HAP-1 (cell line): ENCODE results near the gene SLC6A7.
"Not testable (repeated sequence)": the region's sequence is repeated elsewhere in the genome, so short reads cannot be mapped to it uniquely, and the experiment has no call there.

Experiments used
- DNase-seq, 2 experiments: peaks; one replicate each; pipeline ENCODE4 v3.0.0-alpha.2; 2016 to 2020; ENCODE audit warnings: low spot score in 2 of 2
- H3K27me3 ChIP-seq: fragments of 250-450 bp; sonication (Bioruptor Pico); 2 replicates; pipeline ENCODE4 v1.5.1; 2020; ENCODE audit warnings: low read depth, mild to moderate bottlenecking, moderate library complexity
- H3K36me3 ChIP-seq: fragments of 250-450 bp; sonication (Bioruptor Pico); replicated peaks from 2 replicates; pipeline ENCODE4 v1.5.1; 2020; ENCODE audit warnings: mild to moderate bottlenecking
- H3K4me1 ChIP-seq: fragments of 250-450 bp; sonication (Bioruptor Pico); 2 replicates; pipeline ENCODE4 v1.5.1; 2020; ENCODE audit warnings: mild to moderate bottlenecking
- H3K4me3 ChIP-seq: fragments of 250-450 bp; sonication (Bioruptor Pico); 2 replicates; pipeline ENCODE4 v1.5.1; 2020; ENCODE audit warnings: mild to moderate bottlenecking, moderate library complexity
- H3K9me3 ChIP-seq: fragments of 250-450 bp; sonication (Bioruptor Pico); 2 replicates; pipeline ENCODE4 v1.5.1; 2020; ENCODE audit warnings: mild to moderate bottlenecking, moderate library complexity
- in situ Hi-C: fragments of 300-500 bp; cut with MboI; formaldehyde crosslinking; loops from 3 replicates; pipeline ENCODE4 v1.14.3; 2020; ENCODE audit warnings: low sequenced_read_pairs, inconsistent platforms, mixed read lengths

The SLC6A7 gene

DNA sequence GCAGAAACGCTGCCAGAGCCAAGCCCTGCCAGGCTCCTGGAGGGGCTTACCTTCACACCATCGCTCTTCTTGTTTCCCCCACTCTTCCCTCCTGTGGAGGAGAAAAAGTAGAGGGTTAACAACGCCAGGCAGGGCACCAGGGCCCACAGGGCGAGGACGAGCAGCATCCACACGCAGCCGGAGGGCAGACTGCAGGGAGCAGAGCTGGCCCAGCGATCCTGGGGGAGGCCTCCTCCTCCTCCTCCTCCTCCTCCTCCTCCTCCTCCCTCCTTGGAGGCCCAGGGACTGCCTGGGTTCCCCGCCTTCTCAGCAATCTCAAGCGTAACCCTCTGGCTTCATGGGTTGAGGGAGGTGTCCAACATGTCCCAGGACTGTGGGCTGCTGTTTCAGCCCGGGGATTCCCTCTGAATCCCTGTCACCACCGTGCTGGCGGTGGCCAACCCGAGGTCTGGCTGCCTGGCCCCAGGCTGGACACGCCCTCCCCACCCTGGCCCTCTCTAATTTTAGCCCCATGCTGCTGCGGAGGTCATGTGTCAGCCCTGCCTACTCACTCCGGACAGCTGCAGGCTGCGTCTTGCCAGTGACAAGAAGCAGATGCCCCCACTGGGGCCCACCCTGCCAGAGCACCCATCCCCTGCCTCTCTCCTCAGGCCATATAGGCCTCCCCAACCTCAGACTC, 55.4 kb downstream of the SLC6A7 start:
- in situ Hi-C loops: no loop called here
- DNase-seq: no peak
- no peaks in the 10 kb centered on the region for H3K27me3 ChIP-seq
- H3K4me1 ChIP-seq: no peaks in the 10 kb centered on the region
- no peaks in the 10 kb centered on the region for H3K9me3 ChIP-seq
- H3K36me3 ChIP-seq: no peaks in the 10 kb centered on the region
- no peak overlapping the region for H3K4me3 ChIP-seq

DNA sequence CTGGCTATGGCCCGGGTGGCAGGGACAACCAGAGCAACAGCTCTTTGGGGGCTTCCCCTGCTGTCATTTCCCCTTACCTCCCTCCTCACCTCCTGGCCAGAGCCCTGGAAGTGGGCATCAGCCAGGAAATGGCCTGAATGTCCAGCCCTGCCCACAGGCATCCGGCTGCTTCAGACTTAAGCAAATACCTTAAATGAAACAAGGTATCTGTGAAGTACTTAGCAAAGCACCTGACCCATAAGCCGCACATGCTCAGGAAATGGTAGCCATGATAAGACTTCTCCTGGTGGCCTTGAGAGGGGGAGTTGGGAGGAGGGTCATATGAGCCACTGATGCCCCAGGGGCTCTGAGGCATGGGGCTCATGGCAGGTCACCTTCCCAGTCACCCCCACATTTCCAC, 55.9 kb downstream of the SLC6A7 start:
- H3K4me3 ChIP-seq: no peak overlapping the region
- in situ Hi-C loops: no loop called here
- H3K27me3 ChIP-seq: no peaks in the 10 kb centered on the region
- no peak for DNase-seq
- H3K4me1 ChIP-seq: no peaks in the 10 kb centered on the region
- no peaks in the 10 kb centered on the region for H3K36me3 ChIP-seq
- no peaks in the 10 kb centered on the region for H3K9me3 ChIP-seq

- no peaks in the 10 kb centered on the region for H3K27me3 ChIP-seq
- H3K4me1 ChIP-seq: no peaks in the 10 kb centered on the region
- no peaks in the 10 kb centered on the region for H3K36me3 ChIP-seq
- H3K4me3 ChIP-seq: no peak overlapping the region
- no peak for DNase-seq
- no peaks in the 10 kb centered on the region for H3K9me3 ChIP-seq
- in situ Hi-C loops: no loop called here
Observed at GRCh38 chr5:150246429-150246828, 56.6 kb downstream of the SLC6A7 start.

- Histone ChIP-seq H3K36me3 (no peaks in the 10 kb centered on the region), H3K9me3 (no peaks in the 10 kb centered on the region), H3K4me1 (no peaks in the 10 kb centered on the region), H3K27me3 (no peaks in the 10 kb centered on the region), H3K4me3 (no peak overlapping the region)
- in situ Hi-C loops: no loop called here
- no peak for DNase-seq
Observed at GRCh38 chr5:150246835-150247234, 57.0 kb downstream of the SLC6A7 start.

DNA sequence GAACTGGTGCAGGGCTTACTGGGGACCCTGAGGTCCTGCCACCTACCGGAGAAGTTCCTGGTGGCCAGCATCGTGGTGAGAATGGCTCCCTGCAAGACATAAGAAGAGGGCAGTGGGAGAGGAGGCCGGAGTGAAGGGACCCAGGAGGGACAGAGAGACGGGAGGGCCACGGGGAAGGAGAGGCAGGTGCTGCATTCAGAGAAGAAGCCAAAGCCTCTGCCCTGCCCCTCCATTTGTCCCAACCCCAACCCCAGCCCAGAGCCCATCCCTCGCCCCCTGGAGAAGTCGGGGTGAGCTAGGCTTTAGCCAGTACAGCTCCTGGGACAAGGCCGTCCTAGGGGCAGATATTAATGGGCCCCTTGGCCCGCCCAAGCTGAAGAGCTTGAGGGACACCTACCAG, 57.9 kb downstream of the SLC6A7 start:
- H3K27me3 ChIP-seq: no peaks in the 10 kb centered on the region
- no peaks in the 10 kb centered on the region for H3K4me1 ChIP-seq
- H3K4me3 ChIP-seq: no peak overlapping the region
- no peaks in the 10 kb centered on the region for H3K9me3 ChIP-seq
- H3K36me3 ChIP-seq: no peaks in the 10 kb centered on the region
- in situ Hi-C loops: no loop called here
- no peak for DNase-seq

DNA sequence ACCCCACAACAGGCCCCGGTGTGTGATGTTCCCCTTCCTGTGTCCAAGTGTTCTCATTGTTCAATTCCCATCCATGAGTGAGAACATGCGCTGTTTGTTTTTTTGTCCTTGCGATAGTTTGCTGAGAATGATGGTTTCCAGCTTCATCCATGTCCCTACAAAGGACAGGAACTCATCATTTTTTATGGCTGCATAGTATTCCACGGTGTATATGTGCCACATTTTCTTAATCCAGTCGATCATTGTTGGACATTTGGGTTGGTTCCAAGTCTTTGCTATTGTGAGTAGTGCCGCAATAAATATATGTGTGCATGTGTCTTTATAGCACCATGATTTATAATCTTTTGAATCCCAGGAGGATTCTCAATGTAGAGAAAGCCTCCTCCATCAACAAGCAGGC, 58.6 kb downstream of the SLC6A7 start:
- H3K9me3 ChIP-seq, in situ Hi-C loops, H3K4me3 ChIP-seq, H3K27me3 ChIP-seq, DNase-seq, H3K4me1 ChIP-seq, H3K36me3 ChIP-seq: not testable (repeated sequence)

GRCh38 chr5:150248946-150249345, 59.1 kb downstream of the SLC6A7 start:
- in situ Hi-C loops: no loop called here
- Histone ChIP-seq H3K36me3 (no peaks in the 10 kb centered on the region), H3K4me3 (no peak overlapping the region), H3K9me3 (no peaks in the 10 kb centered on the region), H3K4me1 (no peaks in the 10 kb centered on the region), H3K27me3 (no peaks in the 10 kb centered on the region)
- no peak for DNase-seq

DNA sequence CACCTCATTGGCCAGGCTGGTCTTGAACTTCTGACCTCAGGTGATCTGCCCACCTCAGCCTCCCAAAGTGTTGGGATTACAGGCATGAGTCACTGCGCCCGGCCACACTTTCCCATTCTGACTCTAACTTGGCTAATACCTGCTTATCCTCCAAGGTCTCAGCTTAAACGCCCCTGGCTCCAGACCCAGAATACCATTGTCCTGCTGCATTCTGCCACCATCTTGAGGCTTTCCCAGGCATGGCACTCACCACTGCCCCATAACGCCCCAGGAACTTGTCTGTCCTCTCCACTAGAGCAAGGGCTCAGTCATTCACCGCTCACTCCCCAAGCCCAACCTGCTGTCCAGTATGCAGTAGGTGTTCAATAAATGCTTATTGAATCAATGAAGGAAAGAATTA, 59.9 kb downstream of the SLC6A7 start:
- in situ Hi-C loops: no loop called here

GRCh38 chr5:150251504-150251903, 61.6 kb downstream of the SLC6A7 start:
- DNase-seq: no peak
- H3K9me3 ChIP-seq: no peaks in the 10 kb centered on the region
- no peak overlapping the region for H3K4me3 ChIP-seq
- H3K27me3 ChIP-seq: no peaks in the 10 kb centered on the region
- H3K36me3 ChIP-seq: no peaks in the 10 kb centered on the region
- peaks cover 3% of the 10 kb centered on the region; the same call in 1 of the 2 replicates for H3K4me1 ChIP-seq
- in situ Hi-C loops: no loop called here

More for the DNA sequence above, 59.9 kb downstream of the SLC6A7 start:
- H3K27me3 ChIP-seq: no peaks in the 10 kb centered on the region
- H3K4me3 ChIP-seq: no peak overlapping the region
- DNase-seq: no peak
- H3K9me3 ChIP-seq: no peaks in the 10 kb centered on the region
- no peaks in the 10 kb centered on the region for H3K36me3 ChIP-seq
- H3K4me1 ChIP-seq: no peaks in the 10 kb centered on the region

GRCh38 chr5:150252489-150252888, 62.6 kb downstream of the SLC6A7 start:
- Histone ChIP-seq H3K27me3 (no peaks in the 10 kb centered on the region), H3K4me1 (peaks cover 3% of the 10 kb centered on the region; the same call in 1 of the 2 replicates), H3K4me3 (no peak overlapping the region), H3K9me3 (no peaks in the 10 kb centered on the region), H3K36me3 (no peaks in the 10 kb centered on the region)
- in situ Hi-C loops: no loop called here
- no peak for DNase-seq

GRCh38 chr5:150253416-150254208, 63.8 kb downstream of the SLC6A7 start:
- no peaks in the 10 kb centered on the region for H3K36me3 ChIP-seq
- H3K4me3 ChIP-seq: no peak overlapping the region
- peaks cover 3% of the 10 kb centered on the region; the same call in 1 of the 2 replicates for H3K4me1 ChIP-seq
- H3K27me3 ChIP-seq: no peaks in the 10 kb centered on the region
- no peak for DNase-seq
- in situ Hi-C loops: no loop called here
- no peaks in the 10 kb centered on the region for H3K9me3 ChIP-seq

GRCh38 chr5:150254363-150254762, 64.5 kb downstream of the SLC6A7 start:
- DNase-seq: no peak
- Histone ChIP-seq H3K36me3 (no peaks in the 10 kb centered on the region), H3K4me3 (no peak overlapping the region), H3K9me3 (no peaks in the 10 kb centered on the region), H3K27me3 (no peaks in the 10 kb centered on the region), H3K4me1 (peaks cover 3% of the 10 kb centered on the region; the same call in 1 of the 2 replicates)
- in situ Hi-C loops: no loop called here

- Histone ChIP-seq H3K27me3 (no peaks in the 10 kb centered on the region), H3K36me3 (no peaks in the 10 kb centered on the region), H3K9me3 (no peaks in the 10 kb centered on the region), H3K4me1 (peaks cover 3% of the 10 kb centered on the region; the same call in 1 of the 2 replicates), H3K4me3 (no peak overlapping the region)
- in situ Hi-C loops: no loop called here
- DNase-seq: no peak
Observed at GRCh38 chr5:150254774-150255173, 64.9 kb downstream of the SLC6A7 start.

DNA sequence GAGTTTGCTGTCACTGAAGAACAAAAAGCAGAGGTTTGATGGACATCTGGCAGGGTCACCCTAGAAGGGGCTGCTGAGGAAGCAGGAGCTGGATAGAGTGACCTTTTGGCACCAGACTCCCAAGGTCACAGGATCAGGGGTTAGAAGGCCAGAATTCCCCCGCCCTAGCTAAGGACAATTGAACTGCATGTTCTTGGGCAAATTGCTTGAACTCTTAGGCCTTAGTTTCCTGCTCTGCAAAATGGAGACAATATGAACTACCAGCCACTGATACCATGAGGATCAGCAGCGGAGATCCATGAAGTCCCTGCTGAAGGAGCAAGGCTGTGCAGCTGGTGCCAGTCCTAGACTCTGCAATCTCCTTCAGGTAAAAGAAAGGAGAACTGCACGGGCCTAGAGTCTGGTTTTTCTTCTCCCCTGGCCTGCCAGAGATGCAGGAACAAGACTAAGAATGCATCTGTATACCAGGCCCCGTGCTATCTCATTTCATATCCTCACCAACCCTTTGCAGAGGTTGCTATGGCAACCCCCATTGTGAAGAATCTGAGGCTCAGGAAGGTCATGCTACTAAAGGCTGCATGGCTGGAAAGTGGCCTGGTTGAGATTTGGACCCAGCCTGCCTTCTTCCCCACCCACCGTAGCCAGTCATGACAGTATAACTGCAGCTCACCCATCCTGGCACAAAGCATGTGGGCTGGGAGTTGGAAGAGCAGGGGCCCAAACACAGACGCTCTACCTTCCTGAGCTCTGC, 66.0 kb downstream of the SLC6A7 start:
- H3K9me3 ChIP-seq: no peaks in the 10 kb centered on the region
- in situ Hi-C loops: no loop called here
- peaks cover 3% of the 10 kb centered on the region; the same call in 1 of the 2 replicates for H3K4me1 ChIP-seq
- no peak overlapping the region for H3K4me3 ChIP-seq
- peak; percentile 57 to 68 for DNase-seq
- no peaks in the 10 kb centered on the region for H3K36me3 ChIP-seq
- H3K27me3 ChIP-seq: no peaks in the 10 kb centered on the region
